Activated B cell treated with CpG ODN at 0.5 μM for 24 hours (primary cell): Measurements from ENCODE around the gene VPS9D1. TPM values are rescaled to one million over a fixed set of nuclear protein-coding genes. Genes with fewer than 3 reads are reported as not detected.

Source experiments
- ATAC-seq: fragments of 200-7000 bp; cut with Tn5 transposase; one replicate; pipeline ENCODE4 v1.10.0; 2021; ENCODE audit warnings: low read depth, mild to moderate bottlenecking, moderate library complexity
- CTCF ChIA-PET: fragments of 350-600 bp; sonication (Branson Sonifier 250); formaldehyde crosslinking; loops from one replicate; lab custom pipeline; 2021; ENCODE audit warnings: antibody characterized with exemption; lab: Charles Lee
- POLR2A ChIA-PET: fragments of 350-600 bp; sonication (Branson Sonifier 250); formaldehyde crosslinking; loops from one replicate; lab custom pipeline; 2021; ENCODE audit warnings: antibody characterized with exemption; lab: Charles Lee
- DNase-seq: peaks from one replicate; pipeline ENCODE4 v3.0.0; 2022
- H3K27ac Mint-ChIP-seq: one replicate; pipeline ENCODE4 v1.8.0; 2020; ENCODE audit warnings: mixed read lengths
- H3K27me3 Mint-ChIP-seq: one replicate; pipeline ENCODE4 v1.8.0; 2021; ENCODE audit warnings: mixed read lengths
- H3K36me3 Mint-ChIP-seq: one replicate; pipeline ENCODE4 v1.8.0; 2021; ENCODE audit warnings: low read depth, mixed read lengths
- H3K4me1 Mint-ChIP-seq: one replicate; pipeline ENCODE4 v1.8.0; 2021; ENCODE audit warnings: mixed read lengths
- H3K4me3 Mint-ChIP-seq: one replicate; pipeline ENCODE4 v1.8.0; 2020; ENCODE audit warnings: mild to moderate bottlenecking, mixed read lengths
- H3K9me3 Mint-ChIP-seq: one replicate; pipeline ENCODE4 v1.8.0; 2020; ENCODE audit warnings: mixed read lengths
- intact Hi-C: fragments of 100-400 bp; cut with micrococcal nuclease; formaldehyde crosslinking; loops from one replicate; pipeline ENCODE4 v1.15.1; 2024
- total RNA-seq: library from RNA; stranded (reverse); gene quantifications from 2 replicates; pipeline ENCODE4 v1.2.3, GENCODE V29; 2022
- TF ChIP-seq, protein P1 (sequence below): fragments of 200-600 bp; IDR thresholded peaks from one replicate; pipeline ENCODE4 v1.8.0; 2022; ENCODE audit warnings: antibody characterized with exemption, mild to moderate bottlenecking

VPS9D1 gene
- total RNA-seq, 1 donor from 2014 or later: 7.4 TPM

DNA sequence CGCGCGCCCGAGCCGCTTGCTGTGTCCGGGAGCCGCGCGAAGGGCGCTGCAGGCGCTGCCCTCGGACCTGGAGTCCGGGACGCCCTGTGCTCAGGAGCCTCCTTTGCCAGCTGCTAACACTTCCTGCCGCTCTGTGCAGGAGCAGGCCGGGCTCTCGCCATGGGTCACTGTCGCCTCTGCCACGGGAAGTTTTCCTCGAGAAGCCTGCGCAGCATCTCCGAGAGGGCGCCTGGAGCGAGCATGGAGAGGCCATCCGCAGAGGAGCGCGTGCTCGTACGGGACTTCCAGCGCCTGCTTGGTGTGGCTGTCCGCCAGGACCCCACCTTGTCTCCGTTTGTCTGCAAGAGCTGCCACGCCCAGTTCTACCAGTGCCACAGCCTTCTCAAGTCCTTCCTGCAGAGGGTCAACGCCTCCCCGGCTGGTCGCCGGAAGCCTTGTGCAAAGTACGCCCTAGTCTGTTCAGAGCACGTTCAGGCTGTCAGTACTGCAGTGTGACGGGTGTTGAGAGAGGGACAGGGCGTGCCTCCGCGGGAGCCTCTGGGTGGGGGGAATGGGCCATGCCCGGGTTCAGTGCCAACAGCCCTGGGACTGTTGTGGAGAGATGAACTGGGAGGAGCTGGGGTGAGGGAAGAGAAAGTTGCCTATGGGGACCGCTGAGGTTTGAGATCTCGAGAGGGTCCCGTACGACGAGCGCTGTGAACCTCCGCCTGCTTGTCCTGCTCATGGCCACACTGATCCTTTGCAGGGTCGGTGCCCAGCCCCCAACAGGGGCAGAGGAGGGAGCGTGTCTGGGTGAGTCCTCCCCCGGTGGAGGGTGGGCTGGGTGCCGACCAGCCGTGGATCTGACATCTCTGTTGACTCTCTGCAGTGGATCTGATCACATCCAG is 1.9 kb upstream of the VPS9D1 start:
- Mint-ChIP-seq H3K9me3 (no peaks in the 10 kb centered on the region), H3K4me3 (peak overlapping the region; percentile 85), H3K36me3 (peaks cover 34% of the 10 kb centered on the region), H3K4me1 (peaks cover 42% of the 10 kb centered on the region), H3K27me3 (no peaks in the 10 kb centered on the region), H3K27ac (peak overlapping the region; percentile 85)
- DNase-seq (no peak), ATAC-seq (no peak)
- POLR2A ChIA-PET: interaction anchor here (0.9 to 1.0 kb wide), 2 partner anchors 138 to 151 kb away, joined by 3 read pairs; partner anchors contain the start of gene TCF25
- CTCF ChIA-PET: no interaction called here
- TF ChIP-seq, protein P1, sequence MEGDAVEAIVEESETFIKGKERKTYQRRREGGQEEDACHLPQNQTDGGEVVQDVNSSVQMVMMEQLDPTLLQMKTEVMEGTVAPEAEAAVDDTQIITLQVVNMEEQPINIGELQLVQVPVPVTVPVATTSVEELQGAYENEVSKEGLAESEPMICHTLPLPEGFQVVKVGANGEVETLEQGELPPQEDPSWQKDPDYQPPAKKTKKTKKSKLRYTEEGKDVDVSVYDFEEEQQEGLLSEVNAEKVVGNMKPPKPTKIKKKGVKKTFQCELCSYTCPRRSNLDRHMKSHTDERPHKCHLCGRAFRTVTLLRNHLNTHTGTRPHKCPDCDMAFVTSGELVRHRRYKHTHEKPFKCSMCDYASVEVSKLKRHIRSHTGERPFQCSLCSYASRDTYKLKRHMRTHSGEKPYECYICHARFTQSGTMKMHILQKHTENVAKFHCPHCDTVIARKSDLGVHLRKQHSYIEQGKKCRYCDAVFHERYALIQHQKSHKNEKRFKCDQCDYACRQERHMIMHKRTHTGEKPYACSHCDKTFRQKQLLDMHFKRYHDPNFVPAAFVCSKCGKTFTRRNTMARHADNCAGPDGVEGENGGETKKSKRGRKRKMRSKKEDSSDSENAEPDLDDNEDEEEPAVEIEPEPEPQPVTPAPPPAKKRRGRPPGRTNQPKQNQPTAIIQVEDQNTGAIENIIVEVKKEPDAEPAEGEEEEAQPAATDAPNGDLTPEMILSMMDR: no peak
- intact Hi-C loops: loop anchor here (1.0 to 5.0 kb wide), 3 partner anchors 71 to 480 kb away; partner anchors contain the start of gene FANCA

DNA sequence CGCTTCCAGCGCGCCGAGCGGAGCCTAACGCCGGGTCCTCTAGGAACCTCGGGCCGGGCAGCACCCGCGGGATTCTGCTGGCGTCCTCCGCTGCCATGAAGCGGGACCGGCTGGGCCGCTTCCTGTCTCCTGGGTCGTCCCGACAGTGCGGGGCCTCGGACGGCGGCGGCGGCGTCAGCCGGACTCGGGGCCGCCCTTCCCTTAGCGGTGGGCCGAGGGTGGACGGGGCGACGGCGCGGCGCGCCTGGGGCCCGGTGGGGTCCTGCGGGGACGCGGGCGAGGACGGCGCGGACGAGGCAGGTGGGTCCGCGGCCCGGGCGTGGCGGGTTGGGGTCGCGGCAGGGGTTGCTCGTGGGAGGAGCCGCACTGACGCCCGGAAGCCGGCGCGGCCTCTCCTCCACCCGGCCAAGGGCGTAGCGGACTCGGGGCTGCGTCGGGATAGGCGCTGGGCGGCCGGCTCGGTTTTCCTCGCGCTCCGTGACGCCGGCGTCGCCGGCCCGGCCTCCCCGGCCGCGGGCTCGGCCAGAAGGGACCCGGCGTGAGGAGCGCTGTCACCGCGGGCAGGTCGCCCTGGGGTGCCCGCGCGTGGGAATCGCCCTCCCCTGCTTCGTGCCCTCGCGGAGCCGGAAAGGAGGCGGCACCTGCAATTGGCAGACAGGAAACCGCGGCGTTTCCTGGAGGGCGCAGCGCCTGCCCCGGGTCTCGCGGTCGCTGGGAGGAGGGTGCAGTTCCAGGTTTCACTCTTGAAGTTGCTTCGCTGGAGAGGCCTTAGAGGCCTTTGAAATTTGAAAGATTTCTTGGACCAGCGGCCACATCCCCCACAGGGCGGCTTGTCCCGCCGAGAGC is 1.1 kb upstream of the VPS9D1 start:
- peak; percentile 77 for DNase-seq
- Mint-ChIP-seq H3K27me3 (no peaks in the 10 kb centered on the region), H3K4me1 (peaks cover 37% of the 10 kb centered on the region), H3K4me3 (peak overlapping the region; percentile 85), H3K36me3 (peaks cover 26% of the 10 kb centered on the region), H3K27ac (peak overlapping the region; percentile 50), H3K9me3 (no peaks in the 10 kb centered on the region)
- ChIA-PET POLR2A (interaction anchor here (0.6 to 0.9 kb wide), 2 partner anchors 53 to 151 kb away, joined by 3 read pairs; partner anchors contain the start of gene TCF25), CTCF (no interaction called here)
- intact Hi-C loops: loop anchor here (1.0 to 5.0 kb wide), 8 partner anchors 10 to 479 kb away; partner anchors contain the start of genes CDK10 and FANCA
- TF ChIP-seq, protein P1: no peak
- peak; percentile 45 for ATAC-seq

DNA sequence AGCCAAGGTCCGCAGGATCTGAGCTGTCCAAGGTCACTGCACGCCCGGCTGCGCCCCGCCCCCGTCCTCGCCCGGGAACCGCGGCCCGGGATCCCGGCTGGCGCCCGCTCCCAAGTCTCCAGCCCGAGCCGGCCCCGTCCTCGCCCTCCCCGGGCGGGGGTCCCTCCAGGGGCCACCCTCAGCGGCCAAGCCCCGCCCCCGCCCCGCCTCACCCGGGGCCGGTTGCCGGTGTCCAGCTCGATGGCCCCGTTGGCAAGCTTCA is 216 bp downstream of the VPS9D1 start:
- CTCF ChIA-PET: interaction anchor here (1.1 kb wide), 1 partner anchor 15 kb away, joined by 3 read pairs; no protein-coding TSS in a partner anchor
- no peaks in the 10 kb centered on the region for H3K27me3 Mint-ChIP-seq
- intact Hi-C loops: loop anchor here (5.0 kb wide), 2 partner anchors 97 to 478 kb away; partner anchors contain the start of gene FANCA

DNA sequence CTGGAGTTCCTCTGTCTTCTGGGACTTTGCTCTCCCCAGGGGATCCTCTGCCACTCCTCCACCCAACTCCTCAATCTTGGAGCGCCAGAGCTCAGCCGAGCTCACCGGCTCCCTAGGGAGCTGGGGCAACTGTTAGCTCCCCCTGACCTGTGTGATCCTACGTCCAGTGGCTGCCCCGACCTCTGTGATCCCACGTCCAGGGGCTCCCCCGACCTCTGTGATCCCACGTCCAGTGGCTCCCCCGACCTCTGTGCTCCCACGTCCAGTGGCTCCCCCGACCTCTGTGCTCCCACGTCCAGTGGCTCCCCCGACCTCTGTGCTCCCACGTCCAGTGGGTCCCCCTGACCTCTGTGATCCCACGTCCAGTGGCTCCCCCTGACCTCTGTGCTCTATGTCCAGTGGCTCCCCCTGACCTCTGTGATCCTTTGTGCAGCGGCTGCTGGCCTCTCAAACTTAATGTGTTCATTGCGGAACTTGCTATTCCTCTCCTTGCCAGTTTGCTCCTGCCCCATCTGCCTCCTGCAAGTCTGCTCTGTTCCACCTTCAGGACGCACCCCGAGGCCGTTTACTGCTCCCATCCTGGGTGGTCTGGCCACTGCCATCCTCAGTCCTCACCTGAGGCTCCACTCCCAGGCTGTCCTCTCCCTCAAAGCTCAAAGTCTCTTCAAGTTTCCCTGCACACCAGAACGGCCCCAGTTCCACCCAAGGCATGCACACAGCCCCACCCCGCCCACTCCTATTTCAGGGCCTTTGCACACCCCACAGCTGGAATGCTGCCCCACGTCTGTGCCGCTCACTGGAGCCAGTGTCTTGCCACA is 2.8 kb downstream of the VPS9D1 start:
- ChIA-PET CTCF (no interaction called here), POLR2A (interaction anchor here (0.6 to 0.8 kb wide), 3 partner anchors 153 to 834 kb away, joined by 3 to 10 read pairs (median 3); partner anchors contain the start of gene TCF25)
- TF ChIP-seq, protein P1: no peak
- Mint-ChIP-seq H3K36me3 (peaks cover 8% of the 10 kb centered on the region), H3K27me3 (no peaks in the 10 kb centered on the region), H3K9me3 (no peaks in the 10 kb centered on the region), H3K27ac (no peak overlapping the region), H3K4me1 (peaks cover 19% of the 10 kb centered on the region), H3K4me3 (no peak overlapping the region)
- DNase-seq: no peak
- intact Hi-C loops: no loop called here
- no peak for ATAC-seq

More for the DNA sequence above, 216 bp downstream of the VPS9D1 start:
- peaks cover 23% of the 10 kb centered on the region for H3K36me3 Mint-ChIP-seq
- H3K4me1 Mint-ChIP-seq: peaks cover 35% of the 10 kb centered on the region
- no peak overlapping the region for H3K27ac Mint-ChIP-seq
- TF ChIP-seq, protein P1: no peak
- no peaks in the 10 kb centered on the region for H3K9me3 Mint-ChIP-seq
- ATAC-seq (peak; percentile 3), DNase-seq (no peak)
- POLR2A ChIA-PET: interaction anchor here (0.8 to 1.2 kb wide), 4 partner anchors 17 to 96 kb away, joined by 3 to 4 read pairs (median 4); partner anchors contain the start of gene FANCA
- peak overlapping the region; percentile 71 for H3K4me3 Mint-ChIP-seq
